Vagina (tissue), 2 donors: Measurements from ENCODE around the gene MATK.

Source experiments
- CTCF ChIP-seq, 3 experiments: fragments of 450-650 bp in 2 of 3; fragments of 200-600 bp in 1 of 3; sonication (generic) in 1 of 3; IDR thresholded peaks; one replicate each; pipeline ENCODE4 v1.5.1; 2017 to 2019; ENCODE audit warnings: antibody characterized with exemption in 3 of 3, mild to moderate bottlenecking in 2 of 3, moderate library complexity in 2 of 3
- POLR2A ChIP-seq, 2 donors: fragments of 450-650 bp; IDR thresholded peaks; one replicate each; pipeline ENCODE4 v1.6.1; 2017; ENCODE audit warnings: antibody characterized with exemption in 2 of 2, mild to moderate bottlenecking in 2 of 2, moderate library complexity in 2 of 2
- POLR2AphosphoS5 ChIP-seq, 2 donors: sonication (generic); formaldehyde crosslinking; IDR thresholded peaks; one replicate each; pipeline ENCODE4 v1.9.0; 2017; ENCODE audit warnings: antibody characterized with exemption in 2 of 2, mild to moderate bottlenecking in 2 of 2, low read depth in 1 of 2; ENCODE audit not compliant: insufficient read depth in 1 of 2

GRCh38 chr19:3835055-3835435 is 48.9 kb upstream of the MATK start:
- TF ChIP-seq CTCF (IDR thresholded peaks at IDR 0.05) (no peak), POLR2A (IDR thresholded peaks at IDR 0.05) (no peak), POLR2AphosphoS5 (IDR thresholded peaks at IDR 0.05; ENCODE audit: insufficient read depth in 1 of 2, low read depth in 1 of 2) (no peak)
